A549 (cell line): Measurements from ENCODE around the gene GLA. TPM values are rescaled to one million over a fixed set of nuclear protein-coding genes. Genes with fewer than 3 reads are reported as not detected.

Experiments
- ATAC-seq, 2 experiments: fragments of 200-7000 bp in 1 of 2; fragments of >200 bp in 1 of 2; cut with Nextera tagmentation in 1 of 2; cut with Tn5 transposase in 1 of 2; 3 replicates each; pipeline versions ENCODE4 v1.8.0 to v1.9.1; 2018 to 2020; ENCODE audit warnings: mild to moderate bottlenecking in 1 of 2, moderate library complexity in 1 of 2
- CTCF ChIA-PET: fragments of 300-600 bp; sonication (Branson Sonifier 250); formaldehyde crosslinking; extraction: SDS; loops from one replicate; lab custom pipeline; 2021; ENCODE audit warnings: antibody characterized with exemption, inconsistent platforms; lab: Yijun Ruan, JAX
- POLR2A ChIA-PET: fragments of 350-600 bp; formaldehyde crosslinking; extraction: SDS; loops from one replicate; lab custom pipeline; 2021; ENCODE audit warnings: antibody characterized with exemption, inconsistent platforms; lab: Yijun Ruan, JAX
- DNase-seq, 2 experiments: peaks; one replicate each; pipeline versions ENCODE4 v3.0.0 to v3.0.0-alpha.2; 2011 to 2016; ENCODE audit warnings: low read depth in 1 of 2, low spot score in 1 of 2
- FAIRE-seq: peaks from 2 replicates; lab custom pipeline; 2011; peaks lifted over from hg19 to GRCh38; lab: Jason Lieb, UNC
- H3K27ac ChIP-seq, 2 experiments: fragments of >200 bp; sonication (Bioruptor Twin); formaldehyde crosslinking; 3 replicates each; pipeline ENCODE4 v1.5.1; 2016 to 2017
- H3K4me1 ChIP-seq: fragments of >200 bp; sonication (Bioruptor Twin); formaldehyde crosslinking; 3 replicates; pipeline ENCODE4 v1.6.1; 2016
- H3K4me2 ChIP-seq: fragments of >200 bp; sonication (Bioruptor Twin); formaldehyde crosslinking; 3 replicates; pipeline ENCODE4 v1.6.1; 2016
- H3K4me3 ChIP-seq: fragments of >200 bp; sonication (Bioruptor Twin); formaldehyde crosslinking; 3 replicates; pipeline ENCODE4 v1.5.1; 2016
- H3K9me3 ChIP-seq: fragments of >200 bp; sonication (Bioruptor Twin); formaldehyde crosslinking; 3 replicates; pipeline ENCODE4 v1.6.1; 2016
- BHLHE40 ChIP-seq: IDR thresholded peaks from 2 replicates; pipeline ENCODE4 v1.6.1; 2012; ENCODE audit warnings: low read depth, low read length, inconsistent platforms
- CHD2 ChIP-seq: fragments of 150-350 bp; IDR thresholded peaks from 2 replicates; pipeline ENCODE4 v1.6.1; 2014; ENCODE audit warnings: low read length; ENCODE audit not compliant: partially characterized antibody
- CTCF ChIP-seq: fragments of >200 bp; sonication (Bioruptor Twin); formaldehyde crosslinking; IDR thresholded peaks from 3 replicates; pipeline ENCODE4 v1.5.1; 2016
- EHF ChIP-seq: fragments of 250-450 bp; sonication (Bioruptor Pico); IDR thresholded peaks from 2 replicates; pipeline ENCODE4 v1.5.0; 2020; ENCODE audit warnings: mild to moderate bottlenecking
- EHMT2 ChIP-seq: fragments of 200-600 bp; sonication (generic); IDR thresholded peaks from 2 replicates; pipeline ENCODE4 v1.6.1; 2016; ENCODE audit warnings: antibody characterized with exemption, low read depth, mild to moderate bottlenecking, moderate library complexity
- FOSL2 ChIP-seq, 2 experiments: fragments of 450-650 bp in 1 of 2; fragments of >200 bp in 1 of 2; sonication (Bioruptor Twin) in 1 of 2; formaldehyde crosslinking; IDR thresholded peaks; 2 replicates each; pipeline versions ENCODE4 v1.5.0 to v1.6.1; 2016 to 2020; ENCODE audit warnings: mild to moderate bottlenecking in 1 of 2, moderate library complexity in 1 of 2
- FOXS1 ChIP-seq: fragments of 250-450 bp; sonication (Bioruptor Pico); IDR thresholded peaks from 2 replicates; pipeline ENCODE4 v1.5.0; 2020; ENCODE audit warnings: mild to moderate bottlenecking, moderate library complexity
- GATA3 ChIP-seq: IDR thresholded peaks from 2 replicates; pipeline ENCODE4 v1.6.1; 2012; ENCODE audit warnings: borderline replicate concordance
- MAZ ChIP-seq: fragments of 150-350 bp; IDR thresholded peaks from 2 replicates; pipeline ENCODE4 v1.6.1; 2014; ENCODE audit warnings: antibody characterized with exemption, low read depth, low read length, borderline replicate concordance
- NFE2L2 ChIP-seq: fragments of 150-350 bp; conservative IDR thresholded peaks from 2 replicates; pipeline ENCODE4 v1.6.1; 2014; ENCODE audit warnings: low read length
- NR3C1 ChIP-seq: fragments of >200 bp; sonication (Bioruptor Twin); formaldehyde crosslinking; IDR thresholded peaks from 3 replicates; pipeline ENCODE4 v1.6.1; 2017
- PHF8 ChIP-seq: fragments of 200-600 bp; sonication (generic); IDR thresholded peaks from 2 replicates; pipeline ENCODE4 v1.6.1; 2016; ENCODE audit warnings: low read depth, mild to moderate bottlenecking, antibody characterized with exemption, moderate library complexity, borderline replicate concordance
- POLR2A ChIP-seq: IDR thresholded peaks from 2 replicates; pipeline ENCODE4 v1.6.1; 2012; ENCODE audit warnings: mild to moderate bottlenecking, low read length
- RAD21 ChIP-seq, 2 experiments: fragments of >200 bp in 1 of 2; sonication (Bioruptor Twin) in 1 of 2; formaldehyde crosslinking in 1 of 2; IDR thresholded peaks in 1 of 2; conservative IDR thresholded peaks in 1 of 2; 2 replicates in 1 of 2; 3 replicates in 1 of 2; pipeline ENCODE4 v1.6.1; 2012 to 2018; ENCODE audit warnings: inconsistent platforms in 1 of 2
- RCOR1 ChIP-seq: fragments of 150-350 bp; IDR thresholded peaks from 2 replicates; pipeline ENCODE4 v1.6.1; 2014; ENCODE audit warnings: antibody characterized with exemption, low read length, low read depth
- SMC3 ChIP-seq: fragments of >200 bp; sonication (Bioruptor Twin); formaldehyde crosslinking; IDR thresholded peaks from 3 replicates; pipeline ENCODE4 v1.6.1; 2018; ENCODE audit warnings: inconsistent platforms
- TFCP2L1 ChIP-seq: fragments of 250-450 bp; sonication (Bioruptor Pico); IDR thresholded peaks from 2 replicates; pipeline ENCODE4 v1.5.0; 2021; ENCODE audit warnings: mild to moderate bottlenecking
- ZC3H11A ChIP-seq: fragments of 450-650 bp; IDR thresholded peaks from 2 replicates; pipeline ENCODE4 v1.6.1; 2014; ENCODE audit warnings: antibody characterized with exemption, mild to moderate bottlenecking
- ZNF302 ChIP-seq: fragments of 250-450 bp; sonication (Bioruptor Pico); IDR thresholded peaks from 2 replicates; pipeline ENCODE4 v1.9.0; 2021; ENCODE audit warnings: inconsistent platforms, mild to moderate bottlenecking, moderate library complexity
- WGBS: methylation state at CpG from one replicate; pipeline ENCODE4 v1.1.6; 2017; ENCODE audit errors: missing lambda C conversion rate; 5-methylcytosine and 5-hydroxymethylcytosine counted together
- polyA plus RNA-seq, 4 experiments: library from polyadenylated mRNA; depleted of rRNA in 3 of 4; stranded (reverse); fragments of >200 nt; fragmentation: RNase III in 1 of 4; extraction: RNeasy Plus Mini Kit Qiagen cat#74134 plus additional on column Dnase treatment in 1 of 4; gene quantifications; 2 replicates in 3 of 4; 3 replicates in 1 of 4; pipeline ENCODE4 v1.2.3, GENCODE V29; 2011 to 2017
- TF ChIP-seq, protein P1 (sequence below): fragments of 250-450 bp; sonication (Bioruptor Pico); IDR thresholded peaks from 2 replicates; pipeline ENCODE4 v1.5.0; 2020; ENCODE audit warnings: low read depth, mild to moderate bottlenecking, moderate library complexity
- TF ChIP-seq, protein P2 (sequence below): fragments of 200-600 bp; sonication (generic); IDR thresholded peaks from 2 replicates; pipeline ENCODE4 v1.6.1; 2016; ENCODE audit warnings: antibody characterized with exemption, mild to moderate bottlenecking, moderate library complexity
- TF ChIP-seq, protein P3 (sequence below): IDR thresholded peaks from 2 replicates; pipeline ENCODE4 v1.6.1; 2012
- TF ChIP-seq, protein P4 (sequence below): fragments of >200 bp; sonication (Bioruptor Twin); formaldehyde crosslinking; IDR thresholded peaks from 3 replicates; pipeline ENCODE4 v1.6.1; 2016
- TF ChIP-seq, protein P5 (sequence below): fragments of >200 bp; sonication (Bioruptor Twin); formaldehyde crosslinking; IDR thresholded peaks from 2 replicates; pipeline ENCODE4 v1.6.1; 2016

The GLA gene
- polyA plus RNA-seq, 2 of the 4 experiments (the other 2 are of a cell fraction) = 148 to 184 TPM

- TF ChIP-seq, protein P1, sequence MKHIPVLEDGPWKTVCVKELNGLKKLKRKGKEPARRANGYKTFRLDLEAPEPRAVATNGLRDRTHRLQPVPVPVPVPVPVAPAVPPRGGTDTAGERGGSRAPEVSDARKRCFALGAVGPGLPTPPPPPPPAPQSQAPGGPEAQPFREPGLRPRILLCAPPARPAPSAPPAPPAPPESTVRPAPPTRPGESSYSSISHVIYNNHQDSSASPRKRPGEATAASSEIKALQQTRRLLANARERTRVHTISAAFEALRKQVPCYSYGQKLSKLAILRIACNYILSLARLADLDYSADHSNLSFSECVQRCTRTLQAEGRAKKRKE (CRISPR knock-in tag) = no peak
- TF ChIP-seq, protein P2, sequence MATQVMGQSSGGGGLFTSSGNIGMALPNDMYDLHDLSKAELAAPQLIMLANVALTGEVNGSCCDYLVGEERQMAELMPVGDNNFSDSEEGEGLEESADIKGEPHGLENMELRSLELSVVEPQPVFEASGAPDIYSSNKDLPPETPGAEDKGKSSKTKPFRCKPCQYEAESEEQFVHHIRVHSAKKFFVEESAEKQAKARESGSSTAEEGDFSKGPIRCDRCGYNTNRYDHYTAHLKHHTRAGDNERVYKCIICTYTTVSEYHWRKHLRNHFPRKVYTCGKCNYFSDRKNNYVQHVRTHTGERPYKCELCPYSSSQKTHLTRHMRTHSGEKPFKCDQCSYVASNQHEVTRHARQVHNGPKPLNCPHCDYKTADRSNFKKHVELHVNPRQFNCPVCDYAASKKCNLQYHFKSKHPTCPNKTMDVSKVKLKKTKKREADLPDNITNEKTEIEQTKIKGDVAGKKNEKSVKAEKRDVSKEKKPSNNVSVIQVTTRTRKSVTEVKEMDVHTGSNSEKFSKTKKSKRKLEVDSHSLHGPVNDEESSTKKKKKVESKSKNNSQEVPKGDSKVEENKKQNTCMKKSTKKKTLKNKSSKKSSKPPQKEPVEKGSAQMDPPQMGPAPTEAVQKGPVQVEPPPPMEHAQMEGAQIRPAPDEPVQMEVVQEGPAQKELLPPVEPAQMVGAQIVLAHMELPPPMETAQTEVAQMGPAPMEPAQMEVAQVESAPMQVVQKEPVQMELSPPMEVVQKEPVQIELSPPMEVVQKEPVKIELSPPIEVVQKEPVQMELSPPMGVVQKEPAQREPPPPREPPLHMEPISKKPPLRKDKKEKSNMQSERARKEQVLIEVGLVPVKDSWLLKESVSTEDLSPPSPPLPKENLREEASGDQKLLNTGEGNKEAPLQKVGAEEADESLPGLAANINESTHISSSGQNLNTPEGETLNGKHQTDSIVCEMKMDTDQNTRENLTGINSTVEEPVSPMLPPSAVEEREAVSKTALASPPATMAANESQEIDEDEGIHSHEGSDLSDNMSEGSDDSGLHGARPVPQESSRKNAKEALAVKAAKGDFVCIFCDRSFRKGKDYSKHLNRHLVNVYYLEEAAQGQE = no peak
- TF ChIP-seq ZNF302 (CRISPR knock-in tag) (no peak), ZC3H11A (no peak), EHF (CRISPR knock-in tag) (no peak)
- TF ChIP-seq, protein P3, sequence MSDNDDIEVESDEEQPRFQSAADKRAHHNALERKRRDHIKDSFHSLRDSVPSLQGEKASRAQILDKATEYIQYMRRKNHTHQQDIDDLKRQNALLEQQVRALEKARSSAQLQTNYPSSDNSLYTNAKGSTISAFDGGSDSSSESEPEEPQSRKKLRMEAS = no peak
Measured at GRCh38 chrX:101416691-101417090, 9.0 kb upstream of the GLA start (continued).

DNA sequence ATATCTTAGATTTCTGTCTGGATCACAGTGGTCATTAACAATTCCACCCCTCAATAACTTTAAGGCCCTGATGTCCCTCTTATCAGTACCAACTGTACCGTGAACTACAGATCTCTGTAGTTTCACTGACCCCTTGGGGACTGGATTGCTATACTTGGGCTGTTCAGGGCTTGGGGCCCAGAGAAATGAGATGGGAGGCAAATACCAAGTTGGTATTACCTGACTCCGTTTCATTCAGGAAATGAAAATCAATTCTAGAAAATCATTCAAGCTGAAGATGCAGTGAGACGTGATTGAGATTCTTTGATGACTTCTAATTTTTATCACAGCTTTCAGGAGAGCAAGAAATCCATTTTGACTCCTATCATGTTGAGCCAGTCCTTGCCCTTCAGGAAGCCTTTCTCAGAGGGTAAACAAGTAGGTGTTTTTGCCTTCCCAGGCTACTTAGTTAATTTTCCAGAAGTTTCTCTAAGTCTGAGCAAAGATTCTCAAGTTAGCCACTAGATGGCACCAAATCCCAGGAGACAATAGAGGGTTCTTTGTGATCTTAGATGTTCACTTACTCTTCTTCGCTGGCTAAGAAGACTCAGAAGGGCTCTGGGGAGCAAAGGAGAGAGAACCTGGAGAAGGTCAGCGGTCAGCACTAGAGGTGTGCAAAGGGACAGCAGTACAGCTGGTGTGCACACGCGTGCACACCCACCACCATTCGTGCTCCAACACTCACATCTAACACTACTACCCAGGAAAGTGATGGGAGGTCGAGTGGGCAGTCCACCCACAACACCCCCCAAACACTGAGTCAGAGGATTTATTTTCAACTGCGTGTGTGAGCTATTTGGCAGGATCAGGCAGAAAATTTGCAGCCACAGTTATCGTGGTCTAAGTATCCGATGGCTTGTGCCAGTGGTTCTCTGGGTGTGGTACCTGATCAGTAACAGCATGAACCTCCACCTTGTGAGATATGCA is 7.7 kb upstream of the GLA start:
- POLR2A ChIA-PET = interaction anchor here (0.6 kb wide), 1 partner anchor 123 kb away, joined by 5 read pairs; no protein-coding TSS in a partner anchor
- H3K27ac ChIP-seq = peak overlapping the region; percentile 40 to 47; a peak in 3 of 6 replicates
- DNase-seq (peak; percentile 57 to 75), ATAC-seq (peak; percentile 73 to 80; a peak in 5 of 6 replicates), FAIRE-seq (peak; percentile 49)
- H3K9me3 ChIP-seq = no peaks in the 10 kb centered on the region
- H3K4me1 ChIP-seq = peaks cover 9% of the 10 kb centered on the region; the same call in 2 of the 3 replicates
- H3K4me2 ChIP-seq = no peak overlapping the region
- 68% methylated on average over 11 of the region's 12 CpGs for WGBS
- H3K4me3 ChIP-seq = no peak overlapping the region
- TF ChIP-seq PHF8 = no peak
- peak; percentile 72 for TF ChIP-seq CTCF
- no peak for TF ChIP-seq BHLHE40
- peak; percentile 47; the same call in 1 of the 3 replicates for TF ChIP-seq SMC3
- no peak for TF ChIP-seq RCOR1
- no peak for TF ChIP-seq TFCP2L1
- no peak for TF ChIP-seq CHD2
- no peak for TF ChIP-seq MAZ
- TF ChIP-seq EHMT2 = no peak
- TF ChIP-seq RAD21 (conservative IDR thresholded peaks at IDR 0.05 in 1 of 2, IDR thresholded peaks at IDR 0.05 in 1 of 2) = peak; percentile 71 to 74
- TF ChIP-seq, protein P4, sequence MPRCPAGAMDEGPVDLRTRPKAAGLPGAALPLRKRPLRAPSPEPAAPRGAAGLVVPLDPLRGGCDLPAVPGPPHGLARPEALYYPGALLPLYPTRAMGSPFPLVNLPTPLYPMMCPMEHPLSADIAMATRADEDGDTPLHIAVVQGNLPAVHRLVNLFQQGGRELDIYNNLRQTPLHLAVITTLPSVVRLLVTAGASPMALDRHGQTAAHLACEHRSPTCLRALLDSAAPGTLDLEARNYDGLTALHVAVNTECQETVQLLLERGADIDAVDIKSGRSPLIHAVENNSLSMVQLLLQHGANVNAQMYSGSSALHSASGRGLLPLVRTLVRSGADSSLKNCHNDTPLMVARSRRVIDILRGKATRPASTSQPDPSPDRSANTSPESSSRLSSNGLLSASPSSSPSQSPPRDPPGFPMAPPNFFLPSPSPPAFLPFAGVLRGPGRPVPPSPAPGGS = no peak
- TF ChIP-seq NFE2L2 = no peak
- TF ChIP-seq NR3C1 = no peak
- no peak for TF ChIP-seq FOSL2 (IDR thresholded peaks at IDR 0.05)
- no peak for TF ChIP-seq FOSL2 (CRISPR knock-in tag; IDR thresholded peaks at IDR 0.05)
- no peak for TF ChIP-seq ZC3H11A
- TF ChIP-seq, protein P5, sequence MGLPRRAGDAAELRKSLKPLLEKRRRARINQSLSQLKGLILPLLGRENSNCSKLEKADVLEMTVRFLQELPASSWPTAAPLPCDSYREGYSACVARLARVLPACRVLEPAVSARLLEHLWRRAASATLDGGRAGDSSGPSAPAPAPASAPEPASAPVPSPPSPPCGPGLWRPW = no peak
- no peak for TF ChIP-seq FOXS1 (CRISPR knock-in tag)
- TF ChIP-seq POLR2A = no peak
- no peak for TF ChIP-seq GATA3
- TF ChIP-seq, all 56 proteins: peak for 3
- CTCF ChIA-PET = interaction anchor here (0.6 to 1.6 kb wide), 16 partner anchors 9 to 512 kb away, joined by 3 to 6 read pairs (median 3); no protein-coding TSS in a partner anchor
